Breast epithelium (tissue), 4 donors: ENCODE data around the gene STAMBPL1. TPM values are rescaled to one million over a fixed set of nuclear protein-coding genes. Genes with fewer than 3 reads are reported as not detected.

Source experiments
- DNase-seq, 2 donors: peaks; one replicate each; pipeline ENCODE4 v3.0.0-alpha.2; 2019; ENCODE audit warnings: low spot score in 2 of 2
- H3K27ac ChIP-seq, 2 donors: fragments of 200-600 bp; sonication (generic) in 1 of 2; one replicate each; pipeline ENCODE4 v1.5.1; 2016 to 2019; ENCODE audit warnings: mild to moderate bottlenecking in 1 of 2
- H3K27me3 ChIP-seq, 2 donors: fragments of 200-600 bp; sonication (generic) in 1 of 2; one replicate each; pipeline versions ENCODE4 v1.5.1 to v1.6.0; 2017 to 2019; ENCODE audit warnings: control low read depth in 1 of 2, mild to moderate bottlenecking in 1 of 2
- H3K36me3 ChIP-seq: fragments of 200-600 bp; one replicate; pipeline ENCODE4 v1.5.1; 2019
- H3K4me1 ChIP-seq, 2 donors: fragments of 200-600 bp; sonication (generic); one replicate each; pipeline ENCODE4 v1.5.1; 2016 to 2019; ENCODE audit warnings: control low read depth in 1 of 2
- H3K4me3 ChIP-seq, 3 donors: fragments of 200-600 bp; sonication (generic); 1 replicate in 2 of 3; 2 replicates in 1 of 3; pipeline ENCODE4 v1.5.1; 2016 to 2019; ENCODE audit warnings: mild to moderate bottlenecking in 3 of 3, moderate library complexity in 2 of 3
- H3K9me3 ChIP-seq, 2 donors: fragments of 200-600 bp; sonication (generic) in 1 of 2; one replicate each; pipeline ENCODE4 v1.5.1; 2016 to 2019; ENCODE audit warnings: control low read depth in 1 of 2
- CTCF ChIP-seq, 3 donors: fragments of 450-650 bp; IDR thresholded peaks; one replicate each; pipeline ENCODE4 v1.5.1; 2016 to 2017; ENCODE audit warnings: antibody characterized with exemption in 3 of 3, mild to moderate bottlenecking in 3 of 3, moderate library complexity in 3 of 3
- POLR2A ChIP-seq: fragments of 450-650 bp; IDR thresholded peaks from one replicate; pipeline ENCODE4 v1.6.1; 2016; ENCODE audit warnings: antibody characterized with exemption, mild to moderate bottlenecking, moderate library complexity
- POLR2AphosphoS5 ChIP-seq, 3 donors: sonication (generic); formaldehyde crosslinking; IDR thresholded peaks; one replicate each; pipeline ENCODE4 v1.6.1; 2017; ENCODE audit warnings: antibody characterized with exemption in 3 of 3
- intact Hi-C: fragments of 100-400 bp; cut with DNase I; formaldehyde crosslinking; loops from one replicate; pipeline ENCODE4 v1.15.1; 2023; ENCODE audit warnings: low total_unique reads
- total RNA-seq, 3 donors: library from RNA; depleted of rRNA; stranded (reverse); fragments of >200 nt; gene quantifications; one replicate each; pipeline ENCODE4 v1.1.0, GENCODE V29; 2016

Gene STAMBPL1
- total RNA-seq, 3 donors from 2014 or later: 17.1 to 21.0 (median 17.9) TPM

GRCh38 chr10:88919041-88919440 lies 39.0 kb downstream of the STAMBPL1 start:
- H3K27ac ChIP-seq: no peak overlapping the region
- no peak overlapping the region for H3K4me3 ChIP-seq
- no peak for DNase-seq
- H3K36me3 ChIP-seq: no peaks in the 10 kb centered on the region
- intact Hi-C loops: no loop called here
- no peaks in the 10 kb centered on the region for H3K9me3 ChIP-seq
- no peaks in the 10 kb centered on the region for H3K4me1 ChIP-seq
- no peaks in the 10 kb centered on the region for H3K27me3 ChIP-seq
- TF ChIP-seq CTCF (IDR thresholded peaks at IDR 0.05) (no peak), POLR2A (no peak), POLR2AphosphoS5 (IDR thresholded peaks at IDR 0.05) (no peak)

GRCh38 chr10:88920198-88920597 lies 40.2 kb downstream of the STAMBPL1 start:
- Histone ChIP-seq H3K27ac (no peak overlapping the region), H3K4me1 (no peaks in the 10 kb centered on the region), H3K4me3 (no peak overlapping the region), H3K27me3 (no peaks in the 10 kb centered on the region), H3K9me3 (no peaks in the 10 kb centered on the region), H3K36me3 (no peaks in the 10 kb centered on the region)
- intact Hi-C loops: no loop called here
- DNase-seq: no peak
- no peak for TF ChIP-seq POLR2AphosphoS5 (IDR thresholded peaks at IDR 0.05)
- no peak for TF ChIP-seq CTCF (IDR thresholded peaks at IDR 0.05)
- no peak for TF ChIP-seq POLR2A

- Histone ChIP-seq H3K4me1 (peaks cover 0 to 3% of the 10 kb centered on the region in 2 donors), H3K27me3 (no peaks in the 10 kb centered on the region), H3K27ac (peak overlapping the region in 1 of 2 donors; percentile 11), H3K9me3 (no peaks in the 10 kb centered on the region), H3K4me3 (no peak overlapping the region), H3K36me3 (no peaks in the 10 kb centered on the region)
- TF ChIP-seq CTCF (IDR thresholded peaks at IDR 0.05) (no peak), POLR2AphosphoS5 (IDR thresholded peaks at IDR 0.05) (no peak), POLR2A (no peak)
- no peak for DNase-seq
- intact Hi-C loops: no loop called here
Observed at GRCh38 chr10:88920986-88921593, 41.0 kb downstream of the STAMBPL1 start.

GRCh38 chr10:88922041-88922440 lies 42.0 kb downstream of the STAMBPL1 start:
- no peaks in the 10 kb centered on the region for H3K27me3 ChIP-seq
- intact Hi-C loops: no loop called here
- no peak for DNase-seq
- no peak overlapping the region for H3K27ac ChIP-seq
- no peaks in the 10 kb centered on the region for H3K9me3 ChIP-seq
- H3K4me3 ChIP-seq: no peak overlapping the region
- TF ChIP-seq CTCF (IDR thresholded peaks at IDR 0.05) (no peak), POLR2AphosphoS5 (IDR thresholded peaks at IDR 0.05) (no peak), POLR2A (no peak)
- peaks cover 0 to 4% of the 10 kb centered on the region in 2 donors for H3K4me1 ChIP-seq
- no peaks in the 10 kb centered on the region for H3K36me3 ChIP-seq

- DNase-seq: no peak
- intact Hi-C loops: no loop called here
- H3K9me3 ChIP-seq: no peaks in the 10 kb centered on the region
- no peaks in the 10 kb centered on the region for H3K36me3 ChIP-seq
- no peak overlapping the region for H3K4me3 ChIP-seq
- H3K27ac ChIP-seq: no peak overlapping the region
- H3K27me3 ChIP-seq: no peaks in the 10 kb centered on the region
- TF ChIP-seq POLR2AphosphoS5 (IDR thresholded peaks at IDR 0.05) (no peak), POLR2A (no peak)
- peaks cover 0 to 4% of the 10 kb centered on the region in 2 donors for H3K4me1 ChIP-seq
Observed at GRCh38 chr10:88923520-88923919, 43.5 kb downstream of the STAMBPL1 start.
